ENCODE results near the gene PRKCB.

DNA sequence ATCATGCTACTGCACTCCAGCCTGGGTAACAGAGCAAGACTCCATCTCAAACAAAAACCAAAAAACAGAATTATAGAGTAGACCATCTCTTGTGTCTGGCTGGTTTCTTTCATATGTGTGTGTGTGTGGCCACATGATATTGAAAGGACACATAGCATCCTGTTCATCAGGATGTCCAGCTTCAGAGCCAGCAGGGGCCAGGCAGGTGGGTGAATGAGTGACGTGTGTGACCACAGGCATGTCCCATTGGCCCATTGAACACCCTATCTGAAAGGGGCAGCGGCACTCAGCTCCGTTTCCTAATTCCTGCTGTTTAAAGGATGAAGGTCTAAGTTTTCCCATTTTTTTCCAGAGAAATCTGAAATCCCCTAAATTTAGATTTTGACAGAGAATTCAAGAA is 174.2 kb downstream of the PRKCB start:
- TF ChIP-seq POLR2AphosphoS5 (IDR thresholded peaks at IDR 0.05; ENCODE audit: low read depth, low read length) (no peak), CTCF (IDR thresholded peaks at IDR 0.05 in 2 of 3, conservative IDR thresholded peaks at IDR 0.05 in 1 of 3; ENCODE audit: borderline replicate concordance in 1 of 3, insufficient read depth in 1 of 3, low read depth in 2 of 3, low read length in 2 of 3) (no peak), EZH2 (IDR thresholded peaks at IDR 0.05) (no peak)

All from HCT116 (cell line).